ENCODE results near the gene LPIN2. TPM values are rescaled to one million over a fixed set of nuclear protein-coding genes. Genes with fewer than 3 reads are reported as not detected.

LPIN2 gene
- total and polyA plus RNA-seq, 2 of the 13 experiments (the other 11 are each of a cell fraction or from before 2014, with no cell fraction given): 46.0 to 119 TPM

DNA sequence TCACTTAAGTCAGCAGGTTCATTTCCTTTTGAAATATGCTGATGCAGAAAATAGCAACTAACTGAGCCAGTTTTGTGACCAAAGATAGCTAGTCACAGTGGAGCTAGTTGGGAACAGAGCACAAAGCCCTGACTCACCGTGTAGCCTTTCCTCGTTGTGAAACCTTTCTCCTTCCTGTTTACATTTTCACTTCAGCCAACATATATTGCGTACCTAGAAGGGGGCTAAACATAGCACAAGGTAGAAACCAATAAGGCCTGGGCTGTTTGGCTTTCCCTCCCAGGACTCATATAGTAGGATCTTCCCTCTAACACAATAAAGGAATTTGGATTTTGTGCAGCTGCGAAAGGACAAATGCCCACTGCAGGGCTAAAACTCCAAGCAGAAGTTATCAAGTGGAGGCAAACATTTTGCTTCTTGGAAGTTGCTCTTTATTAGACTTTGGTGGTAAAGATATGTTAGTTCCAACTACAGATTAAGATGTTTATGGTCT, 24.5 kb upstream of the LPIN2 start (continued):
- TF ChIP-seq SMAD3 (CRISPR knock-in tag; IDR thresholded peaks at IDR 0.05) (peak; percentile 86; the same call in 1 of the 2 replicates), CSRNP1 (CRISPR knock-in tag; IDR thresholded peaks at IDR 0.05) (no peak), ZSCAN25 (CRISPR knock-in tag; IDR thresholded peaks at IDR 0.05) (0 out of 2 replicates have a peak, but pooled peaks have one; percentile 39), PAXIP1 (CRISPR knock-in tag; conservative IDR thresholded peaks at IDR 0.05) (peak; percentile 95), ZNF720 (CRISPR knock-in tag; IDR thresholded peaks at IDR 0.05) (no peak), YEATS2 (CRISPR knock-in tag; IDR thresholded peaks at IDR 0.05; ENCODE audit: borderline replicate concordance) (peak; percentile 81; the same call in 1 of the 2 replicates), ZNF180 (CRISPR knock-in tag; IDR thresholded peaks at IDR 0.05; ENCODE audit: borderline replicate concordance, low read depth) (no peak), SNRNP70 (IDR thresholded peaks at IDR 0.05; ENCODE audit: low read depth, low read length) (no peak), HMG20B (CRISPR knock-in tag; conservative IDR thresholded peaks at IDR 0.05) (peak; percentile 77; the same call in 1 of the 2 replicates), JUND (CRISPR knock-in tag; IDR thresholded peaks at IDR 0.05) (peak; percentile 90), JUN (CRISPR knock-in tag; IDR thresholded peaks at IDR 0.05) (peak; percentile 88), ZNF256 (CRISPR knock-in tag; conservative IDR thresholded peaks at IDR 0.05) (no peak), MEIS2 (CRISPR knock-in tag; IDR thresholded peaks at IDR 0.05) (no peak), ZFP41 (CRISPR knock-in tag; IDR thresholded peaks at IDR 0.05; ENCODE audit: borderline replicate concordance) (no peak), FOXP4 (CRISPR knock-in tag; IDR thresholded peaks at IDR 0.05) (peak; percentile 99), TMF1 (CRISPR knock-in tag; IDR thresholded peaks at IDR 0.05; ENCODE audit: low read depth) (no peak), TFAP4 (IDR thresholded peaks at IDR 0.05; ENCODE audit: borderline replicate concordance, low read depth) (no peak), RCOR2 (CRISPR knock-in tag; IDR thresholded peaks at IDR 0.05) (peak; percentile 94), ZFX (CRISPR knock-in tag; IDR thresholded peaks at IDR 0.05; ENCODE audit: low read depth) (peak; percentile 73)
- TF ChIP-seq, protein P1, sequence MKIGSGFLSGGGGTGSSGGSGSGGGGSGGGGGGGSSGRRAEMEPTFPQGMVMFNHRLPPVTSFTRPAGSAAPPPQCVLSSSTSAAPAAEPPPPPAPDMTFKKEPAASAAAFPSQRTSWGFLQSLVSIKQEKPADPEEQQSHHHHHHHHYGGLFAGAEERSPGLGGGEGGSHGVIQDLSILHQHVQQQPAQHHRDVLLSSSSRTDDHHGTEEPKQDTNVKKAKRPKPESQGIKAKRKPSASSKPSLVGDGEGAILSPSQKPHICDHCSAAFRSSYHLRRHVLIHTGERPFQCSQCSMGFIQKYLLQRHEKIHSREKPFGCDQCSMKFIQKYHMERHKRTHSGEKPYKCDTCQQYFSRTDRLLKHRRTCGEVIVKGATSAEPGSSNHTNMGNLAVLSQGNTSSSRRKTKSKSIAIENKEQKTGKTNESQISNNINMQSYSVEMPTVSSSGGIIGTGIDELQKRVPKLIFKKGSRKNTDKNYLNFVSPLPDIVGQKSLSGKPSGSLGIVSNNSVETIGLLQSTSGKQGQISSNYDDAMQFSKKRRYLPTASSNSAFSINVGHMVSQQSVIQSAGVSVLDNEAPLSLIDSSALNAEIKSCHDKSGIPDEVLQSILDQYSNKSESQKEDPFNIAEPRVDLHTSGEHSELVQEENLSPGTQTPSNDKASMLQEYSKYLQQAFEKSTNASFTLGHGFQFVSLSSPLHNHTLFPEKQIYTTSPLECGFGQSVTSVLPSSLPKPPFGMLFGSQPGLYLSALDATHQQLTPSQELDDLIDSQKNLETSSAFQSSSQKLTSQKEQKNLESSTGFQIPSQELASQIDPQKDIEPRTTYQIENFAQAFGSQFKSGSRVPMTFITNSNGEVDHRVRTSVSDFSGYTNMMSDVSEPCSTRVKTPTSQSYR (CRISPR knock-in tag; IDR thresholded peaks at IDR 0.05; ENCODE audit: borderline replicate concordance): peak; percentile 67; the same call in 1 of the 2 replicates

Measured in HepG2 (cell line).